Neuron (in vitro differentiated cells): Measurements from ENCODE around the gene DUSP5.

Experiments
- H2AFZ ChIP-seq: one replicate; pipeline ENCODE4 v1.6.1; 2013; ENCODE audit warnings: low read depth, mild to moderate bottlenecking, inconsistent platforms, low read length, moderate library complexity
- H3K27me3 ChIP-seq: one replicate; pipeline ENCODE4 v1.6.1; 2013; ENCODE audit warnings: low read length; ENCODE audit not compliant: insufficient read depth
- H3K36me3 ChIP-seq: one replicate; pipeline ENCODE4 v1.6.1; 2013; ENCODE audit warnings: low read length; ENCODE audit not compliant: insufficient read depth
- H3K4me1 ChIP-seq: one replicate; pipeline ENCODE4 v1.6.1; 2013; ENCODE audit warnings: low read length; ENCODE audit not compliant: insufficient read depth
- H3K4me3 ChIP-seq: 2 replicates; pipeline ENCODE4 v1.5.1; 2013; ENCODE audit warnings: mild to moderate bottlenecking, low read length, moderate library complexity
- H3K9me3 ChIP-seq: one replicate; pipeline ENCODE4 v1.6.1; 2013; ENCODE audit warnings: low read length

Gene DUSP5

DNA sequence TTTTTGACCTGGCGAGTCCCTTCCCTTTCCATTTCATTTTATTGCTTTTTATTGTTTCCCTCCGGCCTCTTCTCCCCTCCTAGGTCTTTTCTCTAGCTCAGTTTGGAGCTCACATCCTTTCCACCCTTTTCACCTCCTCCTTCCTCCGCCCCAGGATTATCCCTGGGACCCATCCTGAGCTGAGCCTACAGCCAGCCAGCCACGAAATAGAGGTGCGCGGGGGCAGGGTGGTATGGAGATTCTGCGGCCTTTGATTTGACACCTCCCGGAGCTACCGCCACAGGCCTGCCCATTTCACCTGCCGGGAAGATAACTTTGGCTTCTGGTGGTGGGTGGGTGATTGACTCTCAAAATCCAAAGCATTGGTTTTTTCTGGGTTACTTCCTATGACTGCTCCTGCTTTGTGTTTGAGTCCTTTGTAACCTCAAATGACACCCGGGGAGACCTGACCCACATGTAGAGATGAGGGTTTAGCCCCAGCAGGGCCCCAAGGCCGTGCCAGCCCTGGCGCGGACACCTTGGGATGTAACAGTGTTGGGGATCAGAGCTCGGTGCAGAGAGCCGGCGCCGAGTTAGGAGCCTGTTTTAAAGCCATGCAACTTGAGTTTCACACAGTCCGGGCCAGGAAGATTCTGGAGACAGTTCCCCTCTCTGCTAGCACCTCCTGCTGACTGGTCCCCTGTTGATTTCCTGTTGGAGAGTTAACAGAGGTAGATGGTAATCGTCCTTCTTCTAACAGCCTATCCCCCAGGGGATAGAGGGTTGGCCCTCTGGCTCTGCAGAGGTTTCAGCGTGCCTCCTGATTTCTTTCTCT lies 1.5 kb downstream of the DUSP5 start:
- Histone ChIP-seq H3K36me3 (no peaks in the 10 kb centered on the region), H3K4me3 (peak overlapping the region; percentile 70), H2AFZ (no peak overlapping the region), H3K9me3 (no peaks in the 10 kb centered on the region), H3K27me3 (peaks cover 24% of the 10 kb centered on the region), H3K4me1 (peaks cover 15% of the 10 kb centered on the region)

DNA sequence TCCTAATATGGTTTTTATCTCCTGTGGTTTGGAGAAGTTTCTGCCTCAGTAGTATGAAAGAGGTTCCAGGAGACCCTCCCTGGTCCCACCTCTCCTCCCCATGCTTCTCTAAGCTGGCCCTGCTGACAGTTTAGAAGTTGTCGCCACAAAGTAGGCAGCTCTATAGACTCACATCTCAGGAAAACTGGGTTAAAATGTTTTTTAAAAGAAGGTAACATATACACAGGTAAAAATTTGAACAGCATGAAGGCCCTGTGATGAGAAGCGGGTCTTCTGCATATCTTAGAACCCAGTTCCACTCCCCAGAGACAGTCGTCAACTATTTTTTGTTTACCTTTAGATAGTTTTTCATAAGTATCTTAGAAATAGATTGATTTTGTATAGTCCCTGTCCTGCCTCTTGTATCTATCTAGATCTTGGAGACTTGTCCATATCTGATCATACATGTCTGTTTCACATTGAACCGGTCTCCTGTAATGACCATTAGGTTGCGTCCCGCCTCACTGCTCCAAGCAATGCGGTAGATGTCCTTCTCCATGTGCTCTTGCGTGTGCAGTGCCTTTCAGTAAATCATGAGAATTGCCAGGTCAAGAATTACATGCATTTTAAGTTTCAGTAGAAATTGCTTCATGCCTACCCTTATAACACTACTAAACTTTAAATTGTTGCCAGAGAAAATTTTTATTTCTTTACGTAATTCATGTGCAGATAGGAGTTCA lies 2.2 kb downstream of the DUSP5 start:
- H2AFZ ChIP-seq = no peak overlapping the region
- no peak overlapping the region for H3K4me3 ChIP-seq
- no peaks in the 10 kb centered on the region for H3K36me3 ChIP-seq
- H3K9me3 ChIP-seq = no peaks in the 10 kb centered on the region
- peaks cover 15% of the 10 kb centered on the region for H3K4me1 ChIP-seq
- peaks cover 24% of the 10 kb centered on the region for H3K27me3 ChIP-seq

DNA sequence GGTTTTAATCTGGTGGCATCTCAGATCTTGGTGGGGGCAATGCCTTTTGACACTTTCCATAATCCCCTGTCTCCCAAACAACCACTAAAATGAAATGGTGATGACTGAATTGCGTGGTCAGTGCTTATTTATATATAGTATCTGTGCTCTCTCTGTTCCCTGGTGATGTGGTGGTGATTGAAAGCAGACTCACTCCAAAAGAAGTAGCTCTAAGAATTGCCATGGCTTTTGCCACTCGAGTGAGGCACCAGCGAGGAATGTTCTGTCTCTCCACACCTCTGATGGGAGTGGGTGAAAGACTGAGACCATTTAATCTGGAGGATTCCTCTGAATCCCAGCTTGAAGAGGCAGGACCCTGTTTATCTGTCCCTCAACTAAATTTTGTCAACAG lies 2.8 kb downstream of the DUSP5 start:
- no peaks in the 10 kb centered on the region for H3K36me3 ChIP-seq
- H3K27me3 ChIP-seq = peaks cover 24% of the 10 kb centered on the region
- peaks cover 15% of the 10 kb centered on the region for H3K4me1 ChIP-seq
- no peak overlapping the region for H3K4me3 ChIP-seq
- no peaks in the 10 kb centered on the region for H3K9me3 ChIP-seq
- no peak overlapping the region for H2AFZ ChIP-seq

DNA sequence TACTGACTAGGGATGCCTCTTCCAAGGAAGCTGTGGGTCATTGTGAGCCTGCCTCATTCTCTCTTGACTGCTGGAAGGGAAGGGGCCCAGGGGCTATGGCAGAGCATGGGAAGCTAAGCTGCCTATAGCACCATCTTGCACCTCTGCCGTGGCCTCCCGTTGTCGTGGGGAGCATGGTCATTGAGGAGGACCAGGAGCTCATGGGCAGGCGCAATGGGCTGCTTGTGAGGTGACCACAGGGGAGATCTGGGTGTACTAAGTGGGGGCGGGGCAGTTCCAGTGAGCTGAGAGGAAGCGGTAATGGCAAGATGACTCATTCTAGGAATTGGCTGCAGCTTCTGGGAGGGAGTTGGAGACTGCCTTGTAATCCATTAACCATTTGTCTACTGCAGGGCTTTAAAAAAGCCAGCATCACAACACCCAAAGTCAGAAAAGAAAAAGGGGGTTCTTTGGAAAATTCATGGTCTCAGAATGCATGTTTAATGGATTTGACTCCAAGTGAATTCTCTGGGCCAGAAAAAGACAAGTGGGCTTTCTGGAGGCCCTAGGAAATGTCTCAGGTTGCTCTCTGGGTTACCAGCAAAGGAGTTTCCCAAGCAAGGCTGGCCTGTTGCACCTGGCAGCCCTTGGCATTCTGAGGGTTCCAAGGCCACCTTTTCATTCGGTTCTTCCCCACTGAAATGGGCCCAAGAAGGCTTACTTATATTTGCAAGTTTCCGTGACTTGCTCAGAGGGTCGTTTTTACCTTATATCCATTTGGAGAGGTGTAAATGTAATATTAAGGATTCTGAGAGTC lies 3.6 kb downstream of the DUSP5 start:
- Histone ChIP-seq H3K36me3 (no peaks in the 10 kb centered on the region), H3K9me3 (no peaks in the 10 kb centered on the region), H3K27me3 (peaks cover 24% of the 10 kb centered on the region), H2AFZ (no peak overlapping the region), H3K4me1 (peaks cover 15% of the 10 kb centered on the region), H3K4me3 (no peak overlapping the region)

DNA sequence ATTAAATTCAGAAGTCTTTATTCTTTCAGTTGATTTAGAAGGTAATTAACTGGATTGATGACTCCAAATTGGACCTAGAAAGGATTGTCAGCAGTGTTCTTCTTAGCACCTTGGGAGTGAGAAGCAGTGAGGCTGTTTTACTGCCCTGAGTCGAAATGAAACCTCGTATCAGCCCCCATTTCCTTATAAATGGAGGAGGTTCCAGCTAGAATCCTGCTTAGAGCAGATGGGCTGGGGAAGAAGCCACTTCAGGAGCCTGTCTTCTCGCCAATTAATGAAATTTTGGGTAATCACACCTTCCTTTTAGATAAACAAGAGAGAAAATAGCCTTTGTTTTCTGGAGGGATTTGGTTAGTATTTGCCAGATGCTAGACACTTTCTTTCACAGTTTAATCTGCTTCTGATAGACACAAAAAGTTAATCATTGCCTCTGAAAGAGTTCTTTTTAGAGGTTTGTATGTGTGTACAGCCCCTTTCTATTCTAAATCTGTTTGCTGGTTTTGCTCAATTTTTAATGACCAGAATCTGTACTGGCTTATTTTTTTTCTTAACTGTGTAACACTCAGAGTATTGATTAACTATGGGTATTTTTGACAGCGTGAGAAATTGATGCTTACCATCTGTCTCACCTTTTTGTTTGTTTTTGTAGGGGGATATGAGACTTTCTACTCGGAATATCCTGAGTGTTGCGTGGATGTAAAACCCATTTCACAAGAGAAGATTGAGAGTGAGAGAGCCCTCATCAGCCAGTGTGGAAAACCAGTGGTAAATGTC lies 4.6 kb downstream of the DUSP5 start:
- Histone ChIP-seq H2AFZ (no peak overlapping the region), H3K36me3 (no peaks in the 10 kb centered on the region), H3K4me3 (no peak overlapping the region), H3K9me3 (no peaks in the 10 kb centered on the region), H3K4me1 (peaks cover 10% of the 10 kb centered on the region), H3K27me3 (peaks cover 24% of the 10 kb centered on the region)

DNA sequence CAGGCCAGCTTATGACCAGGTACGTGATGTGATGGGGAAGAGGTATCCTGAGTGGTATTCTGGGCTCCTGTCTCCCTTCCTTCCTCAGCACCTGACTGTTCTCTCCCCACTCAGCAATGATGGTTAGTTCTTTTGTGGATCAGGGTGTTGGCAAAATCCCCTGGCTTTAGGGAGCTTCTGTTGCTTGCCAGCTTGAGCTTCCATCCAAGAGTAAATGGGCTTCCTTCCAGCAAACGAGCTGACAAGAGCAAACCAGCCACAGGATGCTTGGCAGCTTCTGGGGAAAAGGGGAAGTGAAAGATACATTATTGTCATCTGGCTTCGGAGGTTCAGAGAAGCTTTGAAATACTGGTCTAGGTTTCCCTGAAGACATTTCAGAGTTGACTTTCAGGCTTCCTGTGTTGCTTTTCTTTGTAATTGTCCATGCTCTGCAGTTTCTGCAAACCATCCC lies 5.2 kb downstream of the DUSP5 start:
- Histone ChIP-seq H2AFZ (no peak overlapping the region), H3K4me3 (no peak overlapping the region), H3K4me1 (peaks cover 10% of the 10 kb centered on the region), H3K36me3 (no peaks in the 10 kb centered on the region), H3K27me3 (peaks cover 24% of the 10 kb centered on the region), H3K9me3 (no peaks in the 10 kb centered on the region)

DNA sequence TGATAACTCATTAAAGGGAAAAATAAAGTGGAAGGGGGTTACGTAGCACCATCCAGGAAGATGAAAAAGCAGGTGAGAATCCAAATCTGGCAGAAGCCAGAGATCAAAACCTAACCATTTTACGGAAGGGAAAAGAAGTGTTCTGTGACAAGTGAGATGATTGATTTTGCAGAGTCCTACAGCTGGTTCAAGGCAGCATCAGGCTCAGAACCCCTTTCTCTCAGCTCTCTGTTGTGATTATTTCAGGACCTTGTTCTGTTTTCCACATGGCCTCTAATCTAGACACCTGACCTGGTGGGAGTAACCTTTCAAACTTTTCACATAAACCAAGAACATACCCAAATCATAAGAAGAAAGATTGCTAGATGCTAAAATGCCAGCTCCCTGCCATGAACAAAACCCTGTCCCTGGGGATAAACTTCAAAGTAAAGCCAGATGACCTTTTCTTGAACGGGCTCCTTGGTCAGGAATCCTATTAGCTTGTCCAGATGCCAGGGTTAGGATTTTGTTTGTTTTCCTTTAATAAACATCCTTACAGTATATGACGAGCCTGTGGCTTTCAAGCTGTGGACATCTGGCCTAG lies 5.9 kb downstream of the DUSP5 start:
- no peaks in the 10 kb centered on the region for H3K36me3 ChIP-seq
- H3K4me3 ChIP-seq = no peak overlapping the region
- peaks cover 6% of the 10 kb centered on the region for H3K4me1 ChIP-seq
- H3K27me3 ChIP-seq = peaks cover 19% of the 10 kb centered on the region
- no peaks in the 10 kb centered on the region for H3K9me3 ChIP-seq
- H2AFZ ChIP-seq = no peak overlapping the region

DNA sequence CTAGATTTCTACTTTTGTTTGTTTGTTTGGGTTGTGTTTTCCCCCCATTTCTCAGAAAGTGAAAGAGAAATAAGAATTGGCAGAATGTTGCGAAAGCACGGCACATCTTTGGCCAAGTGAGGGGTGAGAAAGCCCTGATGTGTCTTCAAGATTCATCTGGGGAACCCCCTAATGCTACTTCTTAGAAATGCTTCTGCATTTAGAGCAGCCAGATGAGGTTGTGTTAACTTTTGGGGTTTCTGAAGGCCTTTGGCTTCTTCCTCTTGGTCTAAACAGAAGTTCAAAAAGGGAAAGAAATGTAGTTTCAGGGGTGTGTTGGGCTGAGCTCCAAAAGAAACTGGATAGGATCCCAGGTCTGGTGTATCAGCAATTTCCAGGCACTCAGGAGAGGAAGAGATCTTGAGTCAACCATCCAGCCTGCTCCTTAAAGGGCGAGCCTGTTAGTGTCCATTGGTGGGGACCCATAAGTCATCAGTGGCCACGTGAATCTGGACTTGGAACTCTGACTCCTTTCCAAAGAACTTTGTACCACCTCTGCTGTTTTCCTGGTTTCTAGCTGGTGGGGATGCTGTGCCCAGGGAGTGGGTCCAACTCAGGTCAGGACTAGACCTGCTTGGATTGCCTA lies 6.5 kb downstream of the DUSP5 start:
- no peaks in the 10 kb centered on the region for H3K36me3 ChIP-seq
- H3K9me3 ChIP-seq = no peaks in the 10 kb centered on the region
- peaks cover 6% of the 10 kb centered on the region for H3K4me1 ChIP-seq
- H3K4me3 ChIP-seq = no peak overlapping the region
- no peak overlapping the region for H2AFZ ChIP-seq
- peaks cover 13% of the 10 kb centered on the region for H3K27me3 ChIP-seq

DNA sequence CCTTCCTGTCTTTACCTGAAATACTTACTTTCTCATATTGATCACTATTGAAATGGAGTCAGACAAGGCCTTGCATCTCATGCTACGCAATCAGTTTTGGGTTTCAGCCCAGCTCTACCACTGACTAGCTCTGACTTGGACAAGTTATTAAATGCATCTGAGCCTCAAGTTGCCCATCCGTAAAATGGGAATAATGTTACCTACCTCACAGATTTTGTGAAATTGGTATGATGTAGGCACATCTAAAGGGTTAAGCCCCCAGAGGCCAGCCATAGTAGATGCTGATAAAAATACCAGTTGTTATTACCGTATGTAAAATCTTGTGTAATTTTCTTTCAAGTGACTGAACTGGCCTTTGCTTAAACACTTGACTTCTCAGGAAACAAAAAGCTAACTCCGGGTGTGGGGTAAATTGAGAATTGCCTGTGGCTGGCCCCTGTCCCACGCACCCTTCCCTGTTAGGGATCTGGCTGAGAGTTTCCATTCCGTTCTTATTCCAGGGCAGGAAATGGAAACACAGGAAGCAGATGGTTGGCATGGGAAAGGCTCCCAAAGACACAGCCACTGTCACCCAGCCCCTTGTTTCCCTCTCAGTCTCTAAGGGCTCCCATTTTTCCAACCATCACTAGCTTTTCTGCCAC lies 7.5 kb downstream of the DUSP5 start:
- no peaks in the 10 kb centered on the region for H3K9me3 ChIP-seq
- peaks cover 4% of the 10 kb centered on the region for H3K27me3 ChIP-seq
- H2AFZ ChIP-seq = no peak overlapping the region
- peaks cover 6% of the 10 kb centered on the region for H3K4me1 ChIP-seq
- no peak overlapping the region for H3K4me3 ChIP-seq
- no peaks in the 10 kb centered on the region for H3K36me3 ChIP-seq

DNA sequence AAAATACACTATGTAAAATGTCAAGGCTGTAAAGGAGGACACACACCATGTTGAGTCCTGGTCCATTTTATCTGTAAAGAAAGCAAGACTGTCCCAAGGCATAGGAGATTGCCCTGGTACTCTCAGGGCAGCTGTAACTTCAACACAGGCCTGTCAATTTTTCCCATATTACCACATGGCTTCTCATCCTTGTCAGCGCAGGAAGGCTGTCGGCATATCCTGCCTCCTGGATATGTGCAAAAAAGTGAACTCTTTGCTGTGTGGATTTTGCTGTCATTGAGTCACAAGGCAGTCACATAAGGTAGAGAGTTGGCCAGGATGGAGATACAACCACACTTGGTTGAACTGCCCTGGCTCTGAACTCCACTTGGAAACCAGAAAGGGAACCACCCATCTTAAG lies 8.7 kb downstream of the DUSP5 start:
- H3K9me3 ChIP-seq = peaks cover 2% of the 10 kb centered on the region
- H3K36me3 ChIP-seq = peaks cover 3% of the 10 kb centered on the region
- no peaks in the 10 kb centered on the region for H3K27me3 ChIP-seq
- H2AFZ ChIP-seq = no peak overlapping the region
- no peak overlapping the region for H3K4me3 ChIP-seq
- H3K4me1 ChIP-seq = peaks cover 2% of the 10 kb centered on the region

DNA sequence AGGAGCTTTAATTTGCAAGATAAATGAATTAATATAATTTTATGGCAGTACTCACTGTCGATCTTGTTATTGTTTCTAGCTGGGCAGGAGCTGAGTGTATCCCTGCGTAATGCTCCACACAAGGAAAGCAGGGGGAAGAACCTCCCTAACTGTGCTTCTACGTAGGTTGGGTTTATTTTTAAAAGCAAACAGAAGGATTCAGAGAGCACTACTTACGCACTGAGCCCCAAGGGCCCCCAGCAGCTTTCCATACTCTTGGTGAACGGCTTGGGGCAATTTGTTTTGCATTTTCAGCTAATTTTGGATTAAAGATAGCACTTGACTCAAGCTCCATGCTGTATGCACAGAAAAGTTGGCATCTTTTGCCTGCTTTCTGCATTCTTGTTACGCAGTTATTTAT lies 9.6 kb downstream of the DUSP5 start:
- Histone ChIP-seq H3K36me3 (peaks cover 3% of the 10 kb centered on the region), H3K27me3 (no peaks in the 10 kb centered on the region), H3K4me1 (no peaks in the 10 kb centered on the region), H2AFZ (no peak overlapping the region), H3K9me3 (peaks cover 2% of the 10 kb centered on the region), H3K4me3 (no peak overlapping the region)
